ENCODE results near the gene ADAMTS9. TPM values are rescaled to one million over a fixed set of nuclear protein-coding genes. Genes with fewer than 3 reads are reported as not detected.

The ADAMTS9 gene
- total RNA-seq, 4 donors from 2014 or later: 5.1 to 52.0 (median 9.5) TPM

DNA sequence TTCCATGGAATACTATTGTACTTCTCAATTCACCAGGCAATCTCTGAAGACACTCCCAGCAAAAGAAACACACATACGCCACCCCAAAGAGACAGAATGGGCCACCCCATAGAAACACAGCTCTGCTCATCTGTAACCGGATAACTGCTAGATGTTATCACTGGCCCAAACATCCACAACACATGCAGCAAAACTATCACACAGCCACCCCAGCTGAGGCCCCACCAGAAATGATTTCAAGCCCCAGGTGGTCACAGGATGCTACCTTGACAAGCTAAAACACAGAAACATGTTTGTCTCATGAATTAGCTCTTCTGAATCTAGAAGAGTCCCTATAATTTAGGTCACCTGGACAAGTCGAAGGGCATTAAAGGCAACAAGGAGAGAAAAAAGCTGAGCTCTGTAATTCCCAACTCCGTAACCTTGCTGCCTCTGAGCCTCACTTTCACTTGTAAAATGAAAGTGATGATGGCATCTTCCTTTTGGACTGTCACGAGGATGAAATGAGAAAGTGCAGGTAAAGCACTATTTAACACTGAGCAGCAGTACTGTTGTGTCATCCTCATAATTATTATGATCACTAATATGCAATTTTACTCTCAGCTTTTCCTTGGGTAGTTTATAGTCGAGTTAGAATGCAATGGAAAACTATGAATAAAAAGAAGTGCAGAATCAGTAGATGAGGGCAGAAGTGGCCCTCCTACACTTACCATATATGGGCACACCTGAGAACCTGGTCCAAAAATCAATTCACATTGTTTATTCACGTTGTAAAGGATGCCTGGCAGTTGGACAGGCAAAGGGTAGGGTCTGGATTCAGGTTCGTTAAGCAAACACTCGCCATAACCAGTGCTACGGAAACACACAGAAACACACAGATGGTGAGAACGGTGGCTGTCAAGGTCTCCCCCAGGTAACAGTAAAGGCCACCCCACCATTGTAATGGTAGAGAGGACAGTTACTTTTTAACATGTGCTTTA lies 38.6 kb downstream of the ADAMTS9 start:
- TF ChIP-seq, protein P1, sequence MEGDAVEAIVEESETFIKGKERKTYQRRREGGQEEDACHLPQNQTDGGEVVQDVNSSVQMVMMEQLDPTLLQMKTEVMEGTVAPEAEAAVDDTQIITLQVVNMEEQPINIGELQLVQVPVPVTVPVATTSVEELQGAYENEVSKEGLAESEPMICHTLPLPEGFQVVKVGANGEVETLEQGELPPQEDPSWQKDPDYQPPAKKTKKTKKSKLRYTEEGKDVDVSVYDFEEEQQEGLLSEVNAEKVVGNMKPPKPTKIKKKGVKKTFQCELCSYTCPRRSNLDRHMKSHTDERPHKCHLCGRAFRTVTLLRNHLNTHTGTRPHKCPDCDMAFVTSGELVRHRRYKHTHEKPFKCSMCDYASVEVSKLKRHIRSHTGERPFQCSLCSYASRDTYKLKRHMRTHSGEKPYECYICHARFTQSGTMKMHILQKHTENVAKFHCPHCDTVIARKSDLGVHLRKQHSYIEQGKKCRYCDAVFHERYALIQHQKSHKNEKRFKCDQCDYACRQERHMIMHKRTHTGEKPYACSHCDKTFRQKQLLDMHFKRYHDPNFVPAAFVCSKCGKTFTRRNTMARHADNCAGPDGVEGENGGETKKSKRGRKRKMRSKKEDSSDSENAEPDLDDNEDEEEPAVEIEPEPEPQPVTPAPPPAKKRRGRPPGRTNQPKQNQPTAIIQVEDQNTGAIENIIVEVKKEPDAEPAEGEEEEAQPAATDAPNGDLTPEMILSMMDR (IDR thresholded peaks at IDR 0.05): no peak
- TF ChIP-seq POLR2A (IDR thresholded peaks at IDR 0.05): no peak
- H3K27ac ChIP-seq: no peak overlapping the region
- H3K27me3 ChIP-seq: no peaks in the 10 kb centered on the region
- no peak overlapping the region for H3K4me3 ChIP-seq
- no peaks in the 10 kb centered on the region for H3K36me3 ChIP-seq
- DNase-seq: no peak
- no peaks in the 10 kb centered on the region for H3K9me3 ChIP-seq
- H3K4me1 ChIP-seq: no peaks in the 10 kb centered on the region

DNA sequence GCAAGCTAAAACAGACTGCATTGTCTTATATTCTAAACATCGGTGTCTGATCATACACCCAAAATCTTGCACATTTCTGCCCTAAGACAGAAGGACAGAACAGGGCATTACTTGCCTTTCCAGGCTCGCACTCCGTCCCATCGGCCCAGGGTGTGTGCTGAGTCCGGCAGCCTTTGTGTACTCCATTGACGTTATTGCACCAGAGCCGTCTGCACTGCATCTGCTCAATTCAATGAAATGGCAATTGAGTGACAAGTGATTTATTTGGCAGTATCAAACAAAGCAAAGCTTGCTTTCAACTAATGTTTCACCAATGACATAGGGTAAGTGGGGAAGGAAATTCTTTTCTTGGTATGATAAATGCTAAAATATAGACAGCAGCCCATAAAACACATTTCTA lies 40.0 kb downstream of the ADAMTS9 start:
- no peak overlapping the region for H3K27ac ChIP-seq

DNA sequence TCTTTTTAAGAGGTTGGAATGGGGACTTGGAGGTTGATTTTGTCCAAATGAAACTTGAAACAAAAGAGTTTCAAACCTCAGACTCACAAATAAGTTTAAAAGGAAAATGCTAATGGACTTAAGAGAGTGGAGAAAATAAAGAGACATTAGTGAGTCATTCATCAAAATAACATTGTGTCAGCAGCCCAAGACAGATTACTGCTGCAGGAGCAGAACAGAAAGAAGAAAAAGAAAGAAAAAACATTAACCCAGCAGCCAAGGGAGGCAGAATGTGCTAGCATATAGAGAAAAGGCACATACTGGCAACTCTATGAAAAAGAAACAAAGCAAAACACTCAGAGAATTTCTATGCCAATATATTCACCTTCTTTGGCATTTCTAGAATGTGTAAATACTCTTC lies 42.6 kb downstream of the ADAMTS9 start:
- no peak overlapping the region for H3K4me3 ChIP-seq
- H3K9me3 ChIP-seq: no peaks in the 10 kb centered on the region
- H3K27me3 ChIP-seq: no peaks in the 10 kb centered on the region
- H3K4me1 ChIP-seq: no peaks in the 10 kb centered on the region
- DNase-seq: no peak
- H3K27ac ChIP-seq: no peak overlapping the region
- TF ChIP-seq POLR2A (IDR thresholded peaks at IDR 0.05): no peak
- TF ChIP-seq, protein P1 (IDR thresholded peaks at IDR 0.05): no peak
- H3K36me3 ChIP-seq: no peaks in the 10 kb centered on the region

More for the DNA sequence above, 40.0 kb downstream of the ADAMTS9 start:
- Histone ChIP-seq H3K36me3 (no peaks in the 10 kb centered on the region), H3K9me3 (no peaks in the 10 kb centered on the region), H3K27me3 (no peaks in the 10 kb centered on the region), H3K4me3 (no peak overlapping the region), H3K4me1 (no peaks in the 10 kb centered on the region)
- DNase-seq: no peak
- no peak for TF ChIP-seq POLR2A (IDR thresholded peaks at IDR 0.05)
- TF ChIP-seq, protein P1 (IDR thresholded peaks at IDR 0.05): no peak

DNA sequence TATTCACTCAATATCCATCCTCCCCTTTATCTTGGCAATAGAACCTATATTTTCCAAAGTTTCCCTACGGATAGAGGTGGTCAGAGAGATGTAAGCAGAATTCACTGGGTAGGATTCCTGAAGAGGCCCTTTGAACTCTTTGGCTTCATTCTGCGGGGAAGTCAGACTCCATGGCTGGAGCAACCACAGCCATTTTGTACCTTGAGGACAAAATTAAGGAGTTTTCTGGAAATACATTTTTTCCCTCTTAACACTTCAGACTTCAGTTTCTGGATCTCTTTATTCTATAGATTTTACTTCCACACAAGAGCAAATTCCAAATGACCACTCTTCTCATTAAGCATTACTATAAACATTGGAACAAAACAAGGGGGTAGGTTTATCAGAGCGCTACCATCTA lies 43.3 kb downstream of the ADAMTS9 start:
- H3K36me3 ChIP-seq: no peaks in the 10 kb centered on the region
- DNase-seq: no peak

DNA sequence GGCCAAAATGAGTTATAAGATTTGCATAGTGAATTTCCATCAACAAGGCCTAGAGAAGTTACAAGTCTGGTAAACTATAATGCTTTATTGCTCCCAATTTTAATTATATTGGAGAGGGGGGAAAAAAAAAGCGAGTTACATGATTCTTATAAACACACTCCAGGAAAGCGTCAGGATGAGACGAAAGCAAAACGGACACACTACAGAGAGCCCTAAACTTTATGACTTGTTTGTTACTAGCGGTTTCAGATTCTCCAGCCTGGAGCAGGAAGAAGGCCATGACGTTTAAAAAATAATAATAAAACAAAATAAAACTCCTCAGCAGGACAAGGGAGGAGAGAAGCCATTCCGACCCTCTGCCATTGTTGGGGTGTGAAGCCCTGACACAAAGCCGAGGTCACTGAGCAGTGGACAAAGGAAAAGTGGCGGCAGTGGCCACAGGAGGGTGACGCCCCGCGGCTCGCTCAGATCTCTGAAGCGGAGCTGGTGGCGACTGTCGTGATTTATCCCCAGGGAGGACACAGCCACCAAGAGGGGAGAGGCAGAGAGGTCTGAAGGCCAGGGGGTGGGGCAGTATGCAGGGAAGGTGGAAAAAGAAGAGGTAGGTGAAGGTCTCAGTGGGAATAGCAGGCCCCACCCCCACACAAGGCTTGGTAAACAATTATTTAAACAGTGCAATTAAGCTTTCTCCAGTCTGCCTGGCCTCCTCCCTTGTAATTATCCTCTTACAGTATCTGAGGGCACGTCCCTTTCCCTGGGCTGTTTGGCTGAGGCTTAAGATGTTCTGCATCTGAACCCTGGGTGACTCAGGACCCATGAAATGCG lies 45.3 kb downstream of the ADAMTS9 start:
- Histone ChIP-seq H3K36me3 (no peaks in the 10 kb centered on the region), H3K27ac (peak overlapping the region in 2 of 4 donors; percentile 68 to 74), H3K4me1 (no peaks in the 10 kb centered on the region), H3K4me3 (peak overlapping the region in 2 of 4 donors; percentile 32 to 39), H3K27me3 (no peaks in the 10 kb centered on the region), H3K9me3 (no peaks in the 10 kb centered on the region)
- TF ChIP-seq, protein P1 (IDR thresholded peaks at IDR 0.05): no peak
- no peak for TF ChIP-seq POLR2A (IDR thresholded peaks at IDR 0.05)
- peak in 1 of 3 donors; percentile 56 for DNase-seq

More for the DNA sequence above, 43.3 kb downstream of the ADAMTS9 start:
- no peak overlapping the region for H3K27ac ChIP-seq
- H3K4me3 ChIP-seq: no peak overlapping the region
- H3K4me1 ChIP-seq: no peaks in the 10 kb centered on the region
- no peaks in the 10 kb centered on the region for H3K27me3 ChIP-seq
- H3K9me3 ChIP-seq: no peaks in the 10 kb centered on the region
- TF ChIP-seq, protein P1 (IDR thresholded peaks at IDR 0.05): no peak
- no peak for TF ChIP-seq POLR2A (IDR thresholded peaks at IDR 0.05)
